ENCODE data around the gene KRTAP27-1.

DNA sequence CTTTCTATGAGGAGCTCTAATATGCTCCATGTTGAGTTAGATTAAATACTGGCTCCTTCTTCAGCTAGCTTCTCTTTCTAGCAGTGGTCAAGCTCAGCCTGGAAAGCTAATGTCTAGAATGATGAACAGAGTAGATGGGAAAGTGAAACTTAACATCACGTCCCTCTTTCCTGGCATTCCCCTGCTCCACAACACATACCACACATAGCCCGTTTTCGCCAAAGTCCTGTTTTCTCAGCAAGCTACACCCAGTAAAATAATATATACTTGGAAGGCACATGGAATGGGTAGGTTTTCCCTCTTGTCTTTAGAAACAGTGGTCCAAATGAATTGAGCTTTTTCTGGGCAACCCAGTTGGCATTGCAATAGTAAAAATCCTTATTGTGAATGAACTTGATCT is 3.8 kb downstream of the KRTAP27-1 start:
- no peak for TF ChIP-seq POLR2AphosphoS5 (IDR thresholded peaks at IDR 0.05)
- TF ChIP-seq, protein P1, sequence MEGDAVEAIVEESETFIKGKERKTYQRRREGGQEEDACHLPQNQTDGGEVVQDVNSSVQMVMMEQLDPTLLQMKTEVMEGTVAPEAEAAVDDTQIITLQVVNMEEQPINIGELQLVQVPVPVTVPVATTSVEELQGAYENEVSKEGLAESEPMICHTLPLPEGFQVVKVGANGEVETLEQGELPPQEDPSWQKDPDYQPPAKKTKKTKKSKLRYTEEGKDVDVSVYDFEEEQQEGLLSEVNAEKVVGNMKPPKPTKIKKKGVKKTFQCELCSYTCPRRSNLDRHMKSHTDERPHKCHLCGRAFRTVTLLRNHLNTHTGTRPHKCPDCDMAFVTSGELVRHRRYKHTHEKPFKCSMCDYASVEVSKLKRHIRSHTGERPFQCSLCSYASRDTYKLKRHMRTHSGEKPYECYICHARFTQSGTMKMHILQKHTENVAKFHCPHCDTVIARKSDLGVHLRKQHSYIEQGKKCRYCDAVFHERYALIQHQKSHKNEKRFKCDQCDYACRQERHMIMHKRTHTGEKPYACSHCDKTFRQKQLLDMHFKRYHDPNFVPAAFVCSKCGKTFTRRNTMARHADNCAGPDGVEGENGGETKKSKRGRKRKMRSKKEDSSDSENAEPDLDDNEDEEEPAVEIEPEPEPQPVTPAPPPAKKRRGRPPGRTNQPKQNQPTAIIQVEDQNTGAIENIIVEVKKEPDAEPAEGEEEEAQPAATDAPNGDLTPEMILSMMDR (IDR thresholded peaks at IDR 0.05) = no peak

All from sigmoid colon (tissue), 4 donors.